C4-2B (cell line): ENCODE measurements around the gene NTF3.

Source experiments
- H3K27ac ChIP-seq: fragments of 450-650 bp; 2 replicates; pipeline ENCODE4 v1.5.1; 2017
- CTCF ChIP-seq: fragments of 450-650 bp; conservative IDR thresholded peaks from 2 replicates; pipeline ENCODE4 v1.5.1; 2017; ENCODE audit warnings: mild to moderate bottlenecking
- ZFX ChIP-seq: fragments of 450-650 bp; IDR thresholded peaks from 2 replicates; pipeline ENCODE4 v1.6.1; 2017

The NTF3 gene

GRCh38 chr12:5432011-5432400 lies at the start of gene NTF3:
Gene NTF3 (plus strand): TSS chr12:5432108. CDS start chr12:5432325, 217 bp downstream.
- H3K27ac ChIP-seq = no peak within 1 kb of the TSS

GRCh38 chr12:5384015-5384414 lies 47.9 kb upstream of the NTF3 start:
- no peak for TF ChIP-seq ZFX
- TF ChIP-seq CTCF = no peak

More at GRCh38 chr12:5432011-5432400, at the start of gene NTF3:
- TF ChIP-seq CTCF = no peak
- TF ChIP-seq ZFX = no peak

GRCh38 chr12:5388581-5389535 lies 43.0 kb upstream of the NTF3 start:
- H3K27ac ChIP-seq = no peak overlapping the region
- TF ChIP-seq CTCF = no peak
- TF ChIP-seq ZFX = no peak

More at GRCh38 chr12:5384015-5384414, 47.9 kb upstream of the NTF3 start:
- H3K27ac ChIP-seq = no peak overlapping the region

- no peak for TF ChIP-seq CTCF
Observed at GRCh38 chr12:5390174-5390799, 41.6 kb upstream of the NTF3 start.

GRCh38 chr12:5391653-5392052 lies 40.3 kb upstream of the NTF3 start:
- no peak overlapping the region for H3K27ac ChIP-seq
- TF ChIP-seq CTCF (no peak), ZFX (no peak)

More at GRCh38 chr12:5390174-5390799, 41.6 kb upstream of the NTF3 start:
- H3K27ac ChIP-seq = no peak overlapping the region

- TF ChIP-seq ZFX = no peak
- no peak for TF ChIP-seq CTCF
- no peak overlapping the region for H3K27ac ChIP-seq
Observed at GRCh38 chr12:5392961-5393360, 38.9 kb upstream of the NTF3 start.

- TF ChIP-seq ZFX (no peak), CTCF (no peak)
- no peak overlapping the region for H3K27ac ChIP-seq
Observed at GRCh38 chr12:5395443-5396271, 36.3 kb upstream of the NTF3 start.
